ENCODE measurements around the gene TMEM121.

Gene TMEM121

DNA sequence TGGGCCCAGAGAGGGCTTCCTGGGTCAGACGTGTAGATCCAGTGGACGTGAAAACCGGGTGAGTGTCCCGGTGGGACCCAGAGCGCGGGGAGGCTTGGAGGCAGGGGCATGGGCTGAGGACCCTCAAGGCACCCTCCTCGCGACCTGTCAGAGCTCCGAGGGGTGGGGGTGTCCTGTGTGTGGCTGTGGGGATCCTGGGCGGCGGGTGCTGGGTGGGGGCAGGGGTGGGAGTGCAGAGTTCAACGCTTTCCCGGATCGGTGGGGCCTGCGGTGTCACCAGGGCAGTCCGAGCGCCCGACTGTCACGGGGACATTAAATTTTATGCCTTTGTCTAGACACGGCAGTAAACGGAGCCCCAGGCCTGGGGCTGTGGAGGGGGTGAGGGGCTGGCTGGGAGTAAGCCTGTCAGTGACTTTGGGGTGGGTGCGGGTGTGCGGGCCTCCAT is 1.0 kb downstream of the TMEM121 start:
- in situ Hi-C loops (cut with MboI; ENCODE audit: low sequenced_read_pairs) = no loop called here

DNA sequence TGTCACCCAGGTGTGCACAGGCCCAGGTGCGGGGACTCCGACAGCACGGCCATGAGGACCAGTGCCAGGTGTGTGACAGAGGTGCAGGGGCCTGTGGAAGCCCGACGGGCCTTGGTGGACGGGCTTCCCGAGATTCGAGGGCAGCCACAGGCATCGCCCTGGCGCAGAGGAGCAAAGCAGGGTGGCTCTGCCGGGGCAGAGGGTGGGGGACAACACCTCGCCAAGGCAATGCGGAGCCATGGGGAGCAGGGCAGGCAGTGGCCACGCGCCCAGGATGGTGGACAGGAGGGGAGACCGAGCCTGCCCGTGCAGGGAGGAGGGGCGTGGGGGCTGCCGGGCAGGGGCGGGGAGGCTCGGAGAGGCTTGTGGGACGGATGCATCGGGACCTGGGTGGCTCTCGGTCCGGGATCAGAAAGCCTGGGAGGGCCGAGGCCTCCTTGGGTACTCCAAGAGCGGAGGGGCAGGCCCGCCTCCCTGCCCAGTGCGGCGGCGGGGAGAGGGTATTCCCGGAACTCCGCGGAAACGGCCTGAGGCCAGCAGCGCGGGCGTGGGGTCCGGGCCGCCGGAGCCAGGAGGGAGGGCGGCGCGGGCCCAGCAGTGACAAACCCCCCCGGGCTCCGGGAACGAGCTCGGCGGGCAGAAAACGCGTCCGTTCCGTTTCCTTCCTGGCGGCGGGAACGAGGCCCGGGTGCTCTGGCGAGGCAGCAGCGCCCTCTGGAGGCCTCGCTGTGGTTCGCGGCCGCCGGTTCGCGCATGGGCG is 1.6 kb downstream of the TMEM121 start:
- in situ Hi-C loops (cut with MboI; ENCODE audit: low sequenced_read_pairs) = no loop called here

DNA sequence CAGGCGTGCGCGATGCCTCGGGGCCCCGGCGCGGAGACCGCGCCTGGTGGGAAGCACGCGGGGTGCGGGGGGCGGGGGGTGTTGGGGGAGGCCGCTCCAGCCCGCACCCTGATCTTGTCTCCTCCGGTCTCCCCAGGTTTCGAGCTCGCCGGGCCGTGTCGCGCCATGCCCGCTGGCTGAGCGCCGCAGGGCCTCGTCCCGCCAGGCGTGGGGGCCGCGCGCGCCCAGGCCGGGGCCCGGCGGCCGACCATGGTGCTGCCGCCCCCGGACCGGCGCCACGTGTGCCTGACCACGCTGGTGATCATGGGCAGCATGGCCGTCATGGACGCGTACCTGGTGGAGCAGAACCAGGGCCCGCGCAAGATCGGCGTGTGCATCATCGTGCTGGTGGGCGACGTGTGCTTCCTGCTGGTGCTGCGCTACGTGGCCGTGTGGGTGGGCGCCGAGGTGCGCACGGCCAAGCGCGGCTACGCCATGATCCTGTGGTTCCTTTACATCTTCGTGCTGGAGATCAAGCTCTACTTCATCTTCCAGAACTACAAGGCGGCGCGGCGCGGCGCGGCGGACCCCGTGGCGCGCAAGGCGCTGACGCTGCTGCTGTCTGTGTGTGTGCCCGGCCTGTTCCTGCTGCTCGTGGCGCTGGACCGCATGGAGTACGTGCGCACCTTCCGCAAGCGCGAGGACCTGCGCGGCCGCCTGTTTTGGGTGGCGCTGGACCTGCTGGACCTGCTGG is 2.4 kb downstream of the TMEM121 start:
- in situ Hi-C loops (cut with MboI; ENCODE audit: low sequenced_read_pairs) = no loop called here

DNA sequence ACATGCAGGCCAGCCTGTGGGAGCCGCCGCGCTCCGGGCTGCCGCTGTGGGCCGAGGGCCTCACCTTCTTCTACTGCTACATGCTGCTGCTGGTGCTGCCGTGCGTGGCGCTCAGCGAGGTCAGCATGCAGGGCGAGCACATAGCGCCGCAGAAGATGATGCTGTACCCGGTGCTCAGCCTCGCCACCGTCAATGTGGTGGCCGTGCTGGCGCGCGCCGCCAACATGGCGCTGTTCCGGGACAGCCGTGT is 2.9 kb downstream of the TMEM121 start:
- in situ Hi-C loops (cut with MboI; ENCODE audit: low sequenced_read_pairs) = no loop called here

DNA sequence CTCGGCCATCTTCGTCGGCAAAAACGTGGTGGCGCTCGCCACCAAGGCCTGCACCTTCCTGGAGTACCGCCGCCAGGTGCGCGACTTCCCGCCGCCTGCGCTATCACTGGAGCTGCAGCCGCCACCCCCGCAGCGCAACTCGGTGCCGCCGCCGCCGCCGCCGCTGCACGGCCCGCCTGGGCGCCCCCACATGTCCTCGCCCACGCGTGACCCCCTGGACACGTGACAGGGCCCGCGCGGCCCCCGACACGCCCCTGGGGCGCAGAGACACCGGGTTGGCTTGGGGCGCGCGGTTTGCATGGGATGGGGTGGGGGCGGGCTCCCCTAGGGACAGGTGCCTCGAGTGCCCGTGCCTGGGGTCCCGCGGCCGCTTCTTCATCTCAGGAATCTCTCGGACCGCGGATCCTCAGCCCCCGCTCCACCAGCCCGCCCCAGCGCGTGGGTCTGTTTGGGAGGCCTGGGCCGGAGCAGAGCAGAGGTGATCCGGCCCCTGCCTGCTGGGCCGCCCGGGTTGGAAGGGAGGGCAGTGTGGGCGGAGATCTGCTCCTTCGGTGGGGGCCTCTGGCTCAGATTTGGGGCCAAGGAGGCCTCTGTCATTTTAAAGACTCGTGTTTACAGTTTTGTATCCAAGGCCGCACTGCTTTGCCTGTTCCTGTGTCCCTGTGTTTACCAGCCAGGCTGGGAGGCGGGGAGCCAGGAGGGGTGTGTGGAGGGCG is 3.3 kb downstream of the TMEM121 start:
- in situ Hi-C loops (cut with MboI; ENCODE audit: low sequenced_read_pairs) = no loop called here

DNA sequence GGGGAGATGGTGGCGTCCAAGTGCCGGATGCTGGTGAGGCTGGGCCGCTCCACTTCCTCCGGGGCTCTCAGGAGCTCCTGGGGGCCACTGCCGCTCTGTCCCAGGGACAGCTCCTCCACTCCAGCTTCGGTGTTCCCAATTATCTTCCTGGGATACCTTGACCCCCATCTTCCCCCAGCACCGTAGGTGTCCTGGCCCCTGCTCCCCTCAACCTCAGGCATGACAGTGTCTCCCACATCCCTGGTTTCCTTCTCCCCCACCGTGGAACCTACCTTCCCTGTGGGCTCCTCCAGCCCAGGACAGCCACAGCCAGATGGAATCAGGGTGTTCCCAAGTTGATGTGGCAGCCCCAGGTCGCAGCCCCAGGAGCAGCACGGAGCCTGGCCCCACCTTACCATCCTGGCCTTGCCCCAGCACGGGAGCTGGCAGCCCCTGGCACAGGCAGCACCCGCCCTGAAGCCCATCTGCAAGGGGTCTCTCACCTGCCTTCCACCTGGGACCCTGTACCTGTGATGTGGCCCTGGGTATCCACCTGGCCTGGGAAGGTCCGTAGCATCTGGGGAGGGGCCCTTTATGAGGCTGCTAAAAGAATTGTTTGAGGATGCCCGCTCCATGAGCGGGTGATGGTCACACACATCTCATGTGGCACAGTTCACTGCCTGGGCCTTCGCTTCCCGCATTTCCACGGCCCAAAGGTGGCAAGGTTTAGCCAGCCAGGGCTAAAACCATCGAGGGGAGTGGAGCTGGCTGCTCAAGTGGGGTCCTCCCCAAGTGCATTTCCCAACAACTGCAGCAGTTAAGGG is 4.1 kb downstream of the TMEM121 start:
- in situ Hi-C loops (cut with MboI; ENCODE audit: low sequenced_read_pairs) = no loop called here

DNA sequence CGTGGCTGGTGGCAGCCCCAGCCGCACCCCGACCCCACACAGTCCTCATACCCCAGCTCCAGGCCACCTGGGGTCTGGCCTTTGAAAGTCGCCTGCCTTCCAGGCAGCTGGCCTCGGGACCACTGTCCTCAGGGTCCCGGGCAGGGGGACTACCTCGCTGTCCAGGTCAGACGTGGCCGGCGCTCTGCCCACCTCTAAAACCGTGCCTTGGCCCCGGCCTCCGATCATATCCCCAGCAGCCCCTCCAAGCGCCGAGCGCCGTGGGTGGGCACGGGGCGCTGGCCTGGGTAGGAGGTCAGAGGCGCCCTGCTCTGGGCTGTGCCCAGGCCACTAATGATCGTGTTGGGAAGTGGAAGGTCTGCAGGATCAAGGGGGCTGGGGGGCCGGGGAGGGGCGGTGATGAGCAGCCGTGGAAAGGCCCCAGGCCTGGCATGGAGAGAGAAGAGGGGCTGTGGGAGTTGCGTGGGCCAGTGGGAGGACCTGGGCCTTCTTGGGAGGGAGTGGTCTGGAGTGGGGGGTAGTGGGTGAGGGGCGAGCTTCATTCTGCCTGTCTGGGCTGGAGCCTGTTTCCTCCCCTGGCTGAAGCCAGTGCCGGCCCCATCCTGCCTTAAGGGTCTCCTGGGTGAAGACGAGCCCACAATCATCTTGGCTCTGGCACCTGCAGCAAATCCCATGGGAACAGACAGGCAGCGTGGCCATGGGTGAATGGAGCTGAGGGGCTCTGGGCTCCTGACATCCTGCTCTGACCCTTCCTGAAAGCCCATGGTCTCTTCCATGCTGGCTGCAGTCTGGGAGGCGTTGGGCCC is 4.9 kb downstream of the TMEM121 start:
- in situ Hi-C loops (cut with MboI; ENCODE audit: low sequenced_read_pairs) = no loop called here

DNA sequence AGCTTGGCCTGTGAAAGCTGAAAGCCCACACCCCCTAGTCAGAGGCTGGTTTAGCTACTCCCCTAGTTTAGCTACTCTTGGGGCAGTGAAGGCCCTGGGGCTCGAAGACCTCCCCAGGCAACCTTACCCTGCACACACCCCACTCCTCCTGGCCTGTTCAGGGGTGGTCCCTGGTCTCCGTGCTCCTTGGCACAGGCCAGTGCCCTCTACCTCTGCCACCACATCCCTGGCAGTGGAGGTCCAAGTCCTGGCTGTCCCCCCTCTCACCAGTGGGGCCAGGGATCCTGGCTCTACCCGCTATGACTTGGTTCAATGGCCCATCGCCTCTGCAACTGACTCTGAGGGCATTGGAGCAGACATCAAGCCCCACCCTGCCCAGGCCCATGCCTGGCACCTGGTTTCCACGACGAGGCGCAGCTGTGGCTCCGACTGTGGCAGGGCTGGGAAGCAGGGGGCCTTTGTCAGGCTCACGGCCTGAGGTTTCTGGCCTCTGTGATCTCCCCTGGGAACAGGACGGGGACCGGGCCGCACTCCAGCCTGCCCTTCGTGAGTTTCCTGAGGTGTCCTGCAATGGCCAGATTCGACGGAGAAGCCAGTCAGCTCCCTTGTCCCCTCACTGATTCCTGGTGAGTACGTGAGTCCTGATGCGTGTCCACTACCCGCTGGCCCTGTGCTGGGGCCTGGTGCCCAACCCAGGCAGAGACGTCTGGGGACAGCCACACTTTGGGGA is 5.7 kb downstream of the TMEM121 start:
- in situ Hi-C loops (cut with MboI; ENCODE audit: low sequenced_read_pairs) = no loop called here

DNA sequence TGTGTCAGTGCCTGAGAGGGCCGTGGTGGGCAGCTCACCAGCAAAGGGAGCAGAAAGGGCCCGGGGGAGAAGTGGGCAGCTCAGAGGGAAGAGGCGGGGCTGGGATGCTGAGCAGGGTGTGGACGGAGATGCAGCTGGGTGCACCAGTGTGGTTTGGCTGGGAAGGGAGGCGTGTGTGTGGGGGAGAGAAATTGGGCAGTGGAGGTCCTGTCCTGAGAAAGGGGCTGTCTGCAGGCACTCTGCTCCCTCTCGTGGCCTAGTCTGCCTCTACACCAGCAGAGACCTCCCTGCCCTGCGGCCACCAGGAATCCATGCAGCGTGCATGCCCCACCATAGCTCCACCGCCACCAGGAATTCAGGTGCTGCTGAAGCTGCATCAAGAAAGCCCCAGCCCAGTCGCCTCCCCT is 6.4 kb downstream of the TMEM121 start:
- in situ Hi-C loops (cut with MboI; ENCODE audit: low sequenced_read_pairs) = no loop called here

DNA sequence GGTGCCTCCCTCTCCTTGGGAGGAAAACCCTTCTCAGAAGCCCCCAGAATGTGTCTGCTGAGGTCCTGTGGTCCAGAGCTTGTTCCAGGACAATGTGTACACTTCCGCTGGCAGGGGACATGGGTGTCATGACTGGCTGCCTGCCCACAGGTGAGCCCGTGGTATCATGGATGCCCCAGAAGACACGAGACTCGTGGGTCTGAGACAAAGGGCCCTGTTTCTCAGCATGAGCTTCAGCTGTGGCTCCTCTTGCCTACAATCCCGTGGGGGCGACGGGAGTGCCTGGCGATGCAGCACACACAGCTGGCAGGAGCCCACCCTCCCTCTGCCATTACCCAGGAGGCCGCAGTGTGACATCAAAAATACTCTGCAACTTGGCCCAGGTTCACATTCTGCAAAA is 7.0 kb downstream of the TMEM121 start:
- in situ Hi-C loops (cut with MboI; ENCODE audit: low sequenced_read_pairs) = no loop called here

DNA sequence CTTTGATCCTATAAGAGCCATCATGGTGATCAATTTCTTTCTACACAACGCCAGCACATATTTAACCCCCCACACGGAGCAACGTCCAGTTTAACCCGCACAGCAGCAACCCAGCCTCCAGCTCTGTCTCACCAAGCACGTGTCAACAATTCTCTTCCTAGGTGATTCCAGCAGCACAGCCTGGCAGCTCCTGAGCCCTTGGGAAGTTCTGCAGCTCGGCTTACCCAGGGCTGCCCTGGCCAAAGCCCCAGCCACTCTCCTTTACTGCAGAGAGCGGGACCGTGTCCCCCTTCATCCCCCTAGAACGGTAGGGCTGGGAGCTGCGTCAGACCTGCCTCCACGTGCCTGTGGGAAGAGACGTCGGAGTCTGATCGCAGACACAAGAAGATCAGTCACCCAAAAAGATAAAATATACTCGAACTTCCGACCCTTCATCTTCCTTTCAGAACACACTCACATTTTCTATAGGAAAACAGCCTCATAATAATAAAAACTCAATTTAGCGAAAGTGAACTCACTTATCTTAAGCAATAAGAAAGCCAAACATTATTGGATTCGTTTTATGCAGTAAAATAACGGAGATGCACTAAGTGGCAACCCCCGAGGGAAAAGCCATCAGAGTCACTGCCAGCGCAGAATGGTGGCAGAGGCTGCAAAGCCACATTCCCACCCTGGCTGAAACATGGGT is 7.6 kb downstream of the TMEM121 start:
- in situ Hi-C loops (cut with MboI; ENCODE audit: low sequenced_read_pairs) = no loop called here

DNA sequence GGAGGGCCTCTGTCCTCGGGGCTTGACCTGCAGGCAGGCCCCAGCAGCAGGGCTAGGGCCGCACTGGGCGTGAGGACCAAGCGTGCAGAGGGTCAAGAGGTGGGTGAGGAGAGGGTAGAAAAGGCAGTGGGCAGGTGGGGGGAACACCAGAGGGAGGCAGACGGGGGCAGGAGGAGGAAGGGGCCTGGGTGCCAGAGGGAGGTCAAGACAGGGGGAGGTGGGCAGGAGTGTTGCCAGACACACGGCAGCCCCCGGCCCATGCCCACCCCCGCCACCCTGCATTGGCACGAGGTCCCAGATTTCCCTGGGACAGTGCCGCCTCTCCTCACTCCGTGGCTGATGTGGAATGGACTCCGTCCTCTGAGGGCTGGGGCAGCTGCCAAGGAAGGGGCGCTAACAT is 8.2 kb downstream of the TMEM121 start:
- in situ Hi-C loops (cut with MboI; ENCODE audit: low sequenced_read_pairs) = no loop called here

DNA sequence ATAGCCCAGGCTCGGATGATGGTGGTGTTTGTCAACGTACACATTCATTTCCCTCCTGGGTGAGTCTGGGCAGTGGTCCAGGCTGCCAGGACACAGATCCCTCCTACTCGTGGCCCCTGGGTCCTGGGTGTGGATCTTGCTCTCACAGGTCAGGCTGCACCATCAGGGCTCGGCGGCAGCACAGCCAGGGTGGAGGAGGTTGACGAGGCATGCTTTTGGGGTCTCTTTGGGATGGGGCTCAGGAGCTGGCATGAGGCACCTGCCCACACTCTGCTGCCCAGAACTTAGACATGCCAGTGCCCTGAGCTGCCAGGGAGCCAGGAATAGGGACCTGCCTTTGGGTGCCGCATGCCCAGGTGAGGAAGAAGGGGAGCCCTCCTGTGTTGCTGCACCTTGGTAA is 9.7 kb downstream of the TMEM121 start:
- in situ Hi-C loops (cut with MboI; ENCODE audit: low sequenced_read_pairs) = no loop called here

DNA sequence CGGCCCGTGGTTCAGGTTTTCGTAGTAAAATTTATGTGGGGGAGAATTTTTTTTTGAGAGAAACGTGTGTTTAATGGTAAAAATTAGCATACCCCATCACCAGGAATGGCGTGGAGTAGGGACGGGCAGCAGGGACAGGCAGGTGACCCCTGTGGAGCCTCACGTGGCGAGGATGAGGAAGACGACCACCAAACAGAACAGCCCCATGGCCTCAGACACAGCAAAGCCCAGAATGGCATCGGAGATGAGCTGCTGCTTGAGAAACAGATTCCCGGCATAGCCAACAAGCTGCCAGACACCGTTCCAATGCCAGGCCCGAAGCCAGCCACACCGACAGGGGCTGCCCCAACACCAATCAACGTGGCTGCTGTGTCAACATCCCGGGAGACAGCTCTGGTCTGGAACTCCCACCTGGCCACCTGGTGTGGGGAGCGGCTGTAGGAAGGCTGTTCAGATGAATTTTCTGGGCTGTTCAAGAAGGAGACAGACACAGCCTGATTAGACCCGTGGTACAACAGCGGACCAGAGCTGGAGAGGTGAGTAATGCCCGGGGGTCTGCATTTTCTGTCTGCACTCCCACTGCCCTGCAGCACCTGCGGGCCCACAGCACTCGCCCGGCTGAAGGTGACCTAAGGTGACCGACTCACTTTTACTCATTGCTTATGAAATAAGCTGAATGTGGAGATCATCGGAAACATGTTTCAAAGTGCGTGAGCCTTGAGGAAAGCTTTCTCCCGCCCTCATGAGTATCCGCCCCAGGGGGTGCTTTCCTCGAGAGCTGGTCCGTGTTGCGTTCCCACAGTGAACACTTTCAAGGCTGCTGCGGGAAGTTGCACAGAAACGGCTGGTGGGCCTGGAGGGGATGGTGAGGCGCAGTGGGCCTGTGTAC is 10.6 kb downstream of the TMEM121 start:
- in situ Hi-C loops (cut with MboI; ENCODE audit: low sequenced_read_pairs) = no loop called here

DNA sequence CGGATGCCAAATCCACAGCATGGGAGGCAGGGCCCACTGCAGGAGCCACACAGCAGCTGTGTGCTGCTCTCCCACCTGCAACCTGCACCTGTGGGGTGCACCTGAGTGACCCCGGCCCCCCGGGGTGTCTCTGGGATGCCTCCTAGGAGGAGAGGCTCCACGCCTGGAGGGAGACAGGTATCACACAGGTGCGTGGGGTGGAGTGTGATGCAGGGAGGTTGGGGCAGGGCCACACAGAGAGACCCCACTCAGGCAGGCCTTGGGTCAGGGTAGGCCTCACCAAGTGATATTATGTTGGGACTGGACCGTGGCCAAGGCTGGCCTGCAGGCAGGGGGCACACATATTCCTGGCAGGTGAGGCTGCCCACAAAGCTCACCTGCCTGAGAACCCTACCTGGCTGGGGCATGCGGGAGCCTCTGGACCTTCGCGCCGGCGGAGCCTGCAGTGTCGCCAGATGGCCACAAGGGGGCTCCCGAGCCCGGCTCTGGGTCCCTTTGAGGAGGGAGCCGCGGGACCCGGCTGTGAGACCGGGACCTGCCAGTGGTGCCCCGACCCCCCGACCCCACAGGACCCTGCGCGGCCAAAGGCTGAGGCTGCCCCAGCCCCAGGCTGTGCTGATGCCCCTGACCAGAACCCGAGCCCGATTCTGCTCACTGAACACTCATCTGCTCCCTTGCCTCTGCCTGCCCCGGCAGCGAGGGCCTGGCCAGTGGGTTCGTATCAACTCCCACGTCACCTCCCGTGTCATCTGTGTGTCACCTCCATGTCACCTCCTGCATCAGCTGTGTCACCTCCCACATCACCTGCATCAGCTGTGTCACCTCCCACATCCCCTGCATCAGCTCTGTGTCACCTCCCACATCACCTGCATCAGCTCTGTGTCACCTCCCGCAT is 11.4 kb downstream of the TMEM121 start:
- in situ Hi-C loops (cut with MboI; ENCODE audit: low sequenced_read_pairs) = no loop called here

DNA sequence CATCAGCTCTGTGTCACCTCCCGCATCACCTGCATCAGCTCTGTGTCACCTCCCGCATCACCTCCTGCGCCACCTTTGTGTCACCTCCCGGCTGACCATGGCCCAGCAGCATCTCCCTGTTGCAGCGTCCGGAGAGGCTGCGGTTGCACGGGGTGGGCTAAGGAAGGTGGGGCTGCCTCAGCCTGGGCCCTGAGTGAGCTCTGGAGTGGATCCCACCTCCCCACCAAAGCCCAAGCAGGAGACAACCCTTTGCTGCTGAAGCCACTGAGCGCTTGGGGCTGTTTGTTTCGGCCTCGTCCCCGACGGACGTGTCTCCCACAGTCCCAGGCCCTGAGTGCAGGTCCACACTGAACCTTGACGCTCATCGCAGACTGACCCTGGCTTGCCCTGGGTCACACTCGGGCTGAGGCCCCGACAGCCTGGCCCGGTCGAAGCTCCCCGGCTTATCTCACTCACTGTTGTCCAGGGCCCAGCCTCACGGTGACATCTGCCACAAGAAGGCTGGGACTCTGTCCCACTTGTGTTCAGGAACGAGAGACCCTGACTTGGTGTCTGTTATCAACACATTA is 12.2 kb downstream of the TMEM121 start:
- in situ Hi-C loops (cut with MboI; ENCODE audit: low sequenced_read_pairs) = no loop called here

DNA sequence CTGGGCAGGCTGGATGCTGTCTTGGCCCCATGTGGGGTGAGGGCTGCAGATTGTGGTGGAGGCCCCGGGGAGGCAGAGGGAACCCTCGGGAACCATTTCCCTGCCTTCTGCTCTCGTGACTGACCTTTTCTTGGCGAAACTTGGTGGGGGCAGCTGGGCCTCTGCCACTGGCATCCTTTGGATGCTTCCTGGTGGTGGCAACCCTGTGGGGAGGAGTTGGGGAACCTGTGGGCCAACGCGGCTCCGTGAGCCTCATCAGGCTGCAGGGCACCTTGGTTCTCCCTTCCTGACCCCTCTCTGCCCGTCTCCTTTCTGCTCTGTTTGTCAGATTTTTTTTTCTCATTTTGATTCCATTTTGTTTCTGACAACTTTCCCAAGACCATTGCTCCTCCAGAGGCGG is 14.4 kb downstream of the TMEM121 start:
- in situ Hi-C loops (cut with MboI; ENCODE audit: low sequenced_read_pairs) = no loop called here

Data from hTERT RPE-1 (cell line).